Activated T-helper 1 cell treated with anti-CD3 and anti-CD28 coated beads, Interleukin-12 subunit alpha, Interleukin-12 subunit beta, Interleukin-2, Interleukin-4 antibody, amounts not matched to agents 30 ng/mL and 10 ng/mL and 1 ng/mL, durations not matched to agents 14 hours and 24 hours and 36 hours (primary cell): Measurements from ENCODE around the gene SCT. TPM values are rescaled to one million over a fixed set of nuclear protein-coding genes. Genes with fewer than 3 reads are reported as not detected.

Source experiments
- DNase-seq: peaks from one replicate; pipeline ENCODE4 v3.0.0; 2021; ENCODE audit warnings: low spot score
- H3K27ac Mint-ChIP-seq: one replicate; pipeline ENCODE4 v1.8.0; 2021; ENCODE audit warnings: mild to moderate bottlenecking, mixed read lengths
- H3K27me3 Mint-ChIP-seq: one replicate; pipeline ENCODE4 v1.8.0; 2022; ENCODE audit warnings: mild to moderate bottlenecking, moderate library complexity, mixed read lengths; ENCODE audit not compliant: insufficient read depth
- H3K36me3 Mint-ChIP-seq: one replicate; pipeline ENCODE4 v1.8.0; 2021; ENCODE audit warnings: low read depth, mixed read lengths
- H3K4me1 Mint-ChIP-seq: one replicate; pipeline ENCODE4 v1.8.0; 2021; ENCODE audit warnings: low read depth, mixed read lengths
- H3K4me3 Mint-ChIP-seq: one replicate; pipeline ENCODE4 v1.8.0; 2021; ENCODE audit warnings: mild to moderate bottlenecking, moderate library complexity, mixed read lengths
- H3K9me3 Mint-ChIP-seq: one replicate; pipeline ENCODE4 v1.8.0; 2021; ENCODE audit warnings: mixed read lengths
- intact Hi-C: fragments of 100-400 bp; cut with micrococcal nuclease; formaldehyde crosslinking; loops from one replicate; pipeline ENCODE4 v1.15.1; 2024
- total RNA-seq: library from RNA; stranded (reverse); gene quantifications from 2 replicates; pipeline ENCODE4 v1.2.3, GENCODE V29; 2022

The SCT gene
- total RNA-seq, 1 donor from 2014 or later = not detected

DNA sequence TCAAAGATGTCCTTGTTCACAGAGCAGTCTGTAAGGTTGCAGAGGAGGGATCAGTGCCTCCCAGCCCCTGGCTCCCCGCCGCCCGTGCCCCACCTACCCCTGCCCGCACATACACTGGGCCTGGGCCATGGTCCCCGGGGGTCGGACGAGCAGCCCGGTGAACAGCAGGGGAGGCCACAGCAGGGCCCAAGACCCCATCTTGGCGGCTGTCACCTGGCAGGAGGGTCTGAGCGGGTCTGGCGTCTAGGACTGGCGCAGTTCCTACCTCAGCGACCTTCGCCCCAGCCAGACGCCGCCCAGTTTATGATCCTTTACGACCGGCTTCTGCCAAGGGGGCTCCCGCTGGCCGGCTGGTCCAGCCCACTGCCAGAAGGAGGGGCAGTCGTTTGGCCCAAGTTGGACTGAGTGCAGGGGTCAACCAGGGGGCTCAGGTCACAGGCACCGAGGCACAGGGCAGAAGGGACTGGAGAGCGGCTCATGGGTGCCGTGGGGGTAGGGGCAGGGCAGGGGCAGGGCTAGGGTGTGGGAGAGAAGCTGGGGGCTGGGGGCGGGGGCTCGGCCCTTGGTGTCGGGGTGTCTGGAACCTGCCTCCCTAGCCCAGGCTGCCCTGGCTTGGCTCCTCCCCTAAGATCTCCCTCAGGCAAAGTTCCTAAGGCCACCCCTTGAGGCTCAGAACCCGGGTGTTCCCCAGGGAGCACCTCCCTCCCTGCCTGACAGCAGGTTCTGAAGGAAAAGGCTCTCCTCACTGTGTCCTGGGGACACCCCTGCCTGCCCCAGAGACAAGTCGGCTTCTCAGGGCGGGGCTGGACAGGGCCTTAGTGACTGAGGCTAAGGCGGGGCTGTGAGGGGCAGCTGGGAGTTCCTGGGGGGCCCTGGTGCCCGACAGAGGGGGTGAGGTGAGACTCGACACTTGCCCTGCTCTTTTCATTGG is 2.0 kb downstream of the SCT start, which contains the start of gene CDHR5:
CDHR5 (minus strand) TSS at position 251 of the 931 bp plus-strand sequence; CDS start at position 198, 53 bp downstream.
- intact Hi-C loops = no loop called here
- H3K27ac Mint-ChIP-seq = no peak within 1 kb of the TSS
- H3K4me3 Mint-ChIP-seq = no peak within 1 kb of the TSS

GRCh38 chr11:623999-624704 is 2.8 kb downstream of the SCT start:
- Mint-ChIP-seq H3K4me1 (peaks cover 15% of the 10 kb centered on the region), H3K27me3 (peaks cover 20% of the 10 kb centered on the region), H3K9me3 (no peaks in the 10 kb centered on the region), H3K36me3 (peaks cover 10% of the 10 kb centered on the region), H3K4me3 (no peak overlapping the region), H3K27ac (no peak overlapping the region)
- no peak for DNase-seq
- intact Hi-C loops = no loop called here

More for the DNA sequence above, 2.0 kb downstream of the SCT start, which contains the start of gene CDHR5:
- Mint-ChIP-seq H3K9me3 (no peaks in the 10 kb centered on the region), H3K27me3 (peaks cover 20% of the 10 kb centered on the region), H3K4me1 (peaks cover 20% of the 10 kb centered on the region), H3K36me3 (peaks cover 10% of the 10 kb centered on the region)
- no peak for DNase-seq

DNA sequence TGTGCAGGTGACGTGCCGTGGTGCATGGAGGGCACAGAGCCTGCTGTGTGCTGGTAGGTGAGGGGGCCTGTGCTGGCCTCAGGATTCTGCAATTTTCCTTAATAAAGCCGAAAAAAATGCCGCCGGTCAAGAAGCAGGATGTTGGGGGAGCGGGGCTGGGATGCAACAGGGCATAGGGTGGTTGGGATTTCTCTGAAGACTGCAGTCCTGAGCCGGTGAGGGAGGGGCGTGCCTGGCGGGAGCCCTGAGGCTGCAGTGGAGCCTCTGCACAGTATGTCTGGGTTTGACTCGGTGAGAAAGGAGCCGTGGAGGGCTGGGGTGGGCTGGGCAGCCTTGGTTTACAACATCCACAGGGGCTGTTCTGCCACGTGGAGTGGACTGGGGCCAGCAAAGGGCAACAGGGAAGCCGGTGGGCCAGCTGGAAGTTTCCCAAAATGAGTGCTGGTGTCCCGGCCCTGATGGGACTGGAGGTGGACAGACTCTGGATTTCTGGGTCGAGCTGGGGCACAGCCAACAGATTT is 3.6 kb downstream of the SCT start:
- peaks cover 15% of the 10 kb centered on the region for H3K27me3 Mint-ChIP-seq
- no peak overlapping the region for H3K4me3 Mint-ChIP-seq
- DNase-seq = no peak
- H3K9me3 Mint-ChIP-seq = no peaks in the 10 kb centered on the region
- intact Hi-C loops = no loop called here
- no peak overlapping the region for H3K27ac Mint-ChIP-seq
- peaks cover 8% of the 10 kb centered on the region for H3K36me3 Mint-ChIP-seq
- peaks cover 7% of the 10 kb centered on the region for H3K4me1 Mint-ChIP-seq

DNA sequence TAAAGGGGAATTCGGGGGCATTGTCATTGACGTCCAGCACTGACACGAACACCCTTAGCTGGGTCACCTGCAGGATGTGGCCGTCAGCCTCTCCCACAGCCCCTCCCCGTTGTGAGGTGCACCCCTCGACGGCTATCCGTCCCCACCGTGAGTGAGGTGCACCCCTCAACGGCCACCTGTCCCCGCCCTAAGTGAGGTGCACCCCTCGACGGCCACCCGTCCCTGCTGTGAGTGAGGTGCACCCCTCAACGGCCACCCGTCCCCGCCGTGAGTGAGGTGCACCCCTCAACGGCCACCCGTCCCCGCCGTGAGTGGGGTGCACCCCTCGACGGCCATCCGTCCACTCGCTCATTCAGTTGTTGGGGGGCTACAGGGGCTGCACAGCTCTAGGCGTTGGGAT is 5.1 kb downstream of the SCT start:
- no peak for DNase-seq
- H3K4me1 Mint-ChIP-seq = no peaks in the 10 kb centered on the region
- no peak overlapping the region for H3K4me3 Mint-ChIP-seq
- no peaks in the 10 kb centered on the region for H3K36me3 Mint-ChIP-seq
- H3K9me3 Mint-ChIP-seq = no peaks in the 10 kb centered on the region
- peaks cover 6% of the 10 kb centered on the region for H3K27me3 Mint-ChIP-seq
- intact Hi-C loops = no loop called here
- H3K27ac Mint-ChIP-seq = no peak overlapping the region

GRCh38 chr11:620935-621814 is 5.8 kb downstream of the SCT start:
- H3K27me3 Mint-ChIP-seq = peaks cover 6% of the 10 kb centered on the region
- intact Hi-C loops = no loop called here
- H3K4me3 Mint-ChIP-seq = no peak overlapping the region
- H3K4me1 Mint-ChIP-seq = no peaks in the 10 kb centered on the region
- no peaks in the 10 kb centered on the region for H3K9me3 Mint-ChIP-seq
- no peaks in the 10 kb centered on the region for H3K36me3 Mint-ChIP-seq
- DNase-seq = no peak
- no peak overlapping the region for H3K27ac Mint-ChIP-seq

DNA sequence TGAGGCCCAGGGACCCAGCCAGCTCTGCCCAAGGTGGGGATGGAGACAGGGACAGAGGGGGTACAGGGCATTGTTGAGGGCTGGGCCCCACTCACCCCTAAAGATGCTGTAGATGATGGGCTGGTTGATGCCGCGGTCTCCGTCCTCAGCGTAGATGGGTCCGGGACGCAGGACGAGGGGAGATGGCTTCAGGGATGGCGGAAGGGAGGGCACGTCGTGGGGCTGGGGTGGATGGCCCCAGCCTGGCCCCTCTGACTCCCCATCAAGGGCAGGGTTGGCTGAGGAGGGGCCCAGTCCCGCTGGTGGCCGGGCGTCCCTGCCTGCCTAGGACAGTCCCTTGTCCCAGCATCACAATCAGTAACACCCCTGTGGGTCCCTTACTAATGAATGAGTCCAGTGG is 6.8 kb downstream of the SCT start:
- no peak for DNase-seq
- Mint-ChIP-seq H3K27me3 (no peaks in the 10 kb centered on the region), H3K4me3 (no peak overlapping the region), H3K4me1 (no peaks in the 10 kb centered on the region), H3K27ac (no peak overlapping the region), H3K9me3 (no peaks in the 10 kb centered on the region), H3K36me3 (no peaks in the 10 kb centered on the region)
- intact Hi-C loops = no loop called here

DNA sequence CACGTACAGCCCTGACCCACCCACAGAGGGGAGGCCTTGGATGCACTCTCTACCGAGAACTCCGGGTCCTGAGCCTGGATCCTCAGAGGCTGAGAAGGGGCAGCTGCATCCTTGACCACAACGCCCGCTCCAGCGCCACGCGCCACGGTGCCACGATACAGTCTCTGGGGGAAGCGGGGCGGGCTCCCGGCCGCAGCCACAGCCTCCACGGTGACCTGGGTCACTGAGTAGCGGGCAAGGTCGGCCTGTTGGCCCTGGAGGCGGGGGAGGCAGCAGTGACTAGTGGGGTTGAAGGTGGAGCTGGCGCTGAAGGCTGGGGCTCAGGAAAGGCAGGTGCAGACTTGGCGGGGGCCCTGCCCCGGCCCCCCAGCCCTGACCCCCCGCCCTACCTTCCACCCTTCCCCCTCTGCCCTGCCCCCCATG is 7.3 kb downstream of the SCT start:
- no peak for DNase-seq
- Mint-ChIP-seq H3K9me3 (no peaks in the 10 kb centered on the region), H3K27ac (no peak overlapping the region), H3K4me1 (no peaks in the 10 kb centered on the region), H3K4me3 (no peak overlapping the region), H3K36me3 (no peaks in the 10 kb centered on the region), H3K27me3 (no peaks in the 10 kb centered on the region)
- intact Hi-C loops = loop anchor here (5.0 kb wide), 1 partner anchor 178 kb away; the partner anchor contains the start of gene SLC25A22

DNA sequence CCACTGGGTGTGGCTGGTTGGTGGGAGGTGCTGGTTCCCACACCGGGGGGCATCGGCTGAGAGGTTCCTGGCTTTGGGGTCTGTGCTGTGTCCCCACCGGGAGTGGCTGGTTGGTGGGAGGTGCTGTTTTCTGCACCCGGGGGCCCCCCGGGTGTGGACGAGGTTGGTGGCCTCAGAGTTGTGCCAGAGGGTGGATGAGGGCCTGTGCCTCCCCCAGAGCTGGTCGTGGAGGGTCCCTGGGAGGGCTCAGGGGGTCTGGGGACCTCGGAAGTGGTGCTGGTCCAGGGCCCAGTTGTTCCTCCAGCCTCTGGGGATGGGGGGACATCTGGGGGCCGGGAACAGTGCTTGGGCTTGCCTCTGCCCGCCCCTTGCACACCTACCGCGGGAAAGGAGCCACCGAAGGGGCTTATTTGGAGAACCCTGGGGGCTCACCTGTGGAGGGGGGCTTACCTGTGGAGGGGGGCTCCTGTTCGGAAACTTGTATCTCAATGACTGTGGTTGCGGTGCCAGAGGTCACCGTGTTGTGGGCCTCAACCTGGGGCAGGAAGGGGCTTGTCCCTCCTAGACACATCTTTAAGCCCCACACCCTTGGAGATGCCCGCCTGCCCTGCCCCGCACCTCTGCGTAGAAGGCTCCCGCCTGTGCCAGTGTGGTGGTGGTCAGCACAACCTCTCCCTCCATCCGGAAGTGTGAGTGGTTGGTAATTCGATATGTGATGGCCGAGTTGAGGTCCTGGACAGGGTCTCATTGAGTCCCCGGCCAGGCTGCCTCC is 7.9 kb downstream of the SCT start:
- intact Hi-C loops = loop anchor here (5.0 kb wide), 1 partner anchor 178 kb away; the partner anchor contains the start of gene SLC25A22
- no peaks in the 10 kb centered on the region for H3K4me1 Mint-ChIP-seq
- no peak for DNase-seq
- peaks cover 6% of the 10 kb centered on the region for H3K36me3 Mint-ChIP-seq
- no peak overlapping the region for H3K4me3 Mint-ChIP-seq
- no peaks in the 10 kb centered on the region for H3K27me3 Mint-ChIP-seq
- H3K27ac Mint-ChIP-seq = no peak overlapping the region
- no peaks in the 10 kb centered on the region for H3K9me3 Mint-ChIP-seq

DNA sequence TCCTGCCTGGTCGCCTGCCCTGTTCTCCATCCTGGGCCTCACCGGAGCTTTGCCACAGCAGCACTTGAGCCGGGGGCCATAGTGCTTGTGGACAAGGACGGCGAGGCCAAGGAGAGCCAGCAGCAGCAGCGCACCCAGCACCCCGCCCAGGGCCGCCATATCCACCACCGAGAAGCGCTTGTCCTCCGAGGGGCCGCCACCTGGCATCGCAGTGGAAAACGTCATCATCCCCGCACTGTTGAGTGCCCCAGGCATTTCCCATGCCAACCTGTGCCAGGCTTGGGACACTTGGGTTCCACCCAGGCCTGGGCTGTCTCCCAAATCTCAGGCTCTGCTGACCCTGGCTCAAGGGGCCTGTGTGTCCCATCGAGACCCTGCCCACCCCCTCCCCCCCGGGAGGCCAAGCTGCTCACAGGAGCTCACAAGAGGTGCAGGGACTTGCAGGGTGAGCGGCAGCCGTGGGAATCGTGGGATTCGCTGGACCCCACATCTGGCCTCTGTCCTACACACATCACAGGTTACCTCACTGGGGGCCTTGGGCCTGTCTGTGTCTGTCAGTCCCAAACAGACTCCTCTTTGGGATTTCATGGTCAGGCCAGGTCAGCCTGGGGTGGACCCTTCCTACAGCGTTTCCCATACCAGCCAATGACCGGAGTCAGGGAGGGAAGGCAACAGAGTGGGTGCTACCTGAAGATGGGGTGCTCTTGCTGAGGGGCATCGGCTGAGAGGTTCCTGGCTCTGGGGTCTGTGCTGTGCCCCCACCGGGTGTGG is 8.9 kb downstream of the SCT start:
- H3K36me3 Mint-ChIP-seq = peaks cover 6% of the 10 kb centered on the region
- no peak for DNase-seq
- no peaks in the 10 kb centered on the region for H3K27me3 Mint-ChIP-seq
- intact Hi-C loops = loop anchor here (5.0 kb wide), 1 partner anchor 179 kb away; the partner anchor contains the start of gene SLC25A22
- no peaks in the 10 kb centered on the region for H3K9me3 Mint-ChIP-seq
- no peaks in the 10 kb centered on the region for H3K4me1 Mint-ChIP-seq
- no peak overlapping the region for H3K27ac Mint-ChIP-seq
- no peak overlapping the region for H3K4me3 Mint-ChIP-seq

- H3K4me1 Mint-ChIP-seq = peaks cover 1% of the 10 kb centered on the region
- H3K27me3 Mint-ChIP-seq = no peaks in the 10 kb centered on the region
- no peak overlapping the region for H3K27ac Mint-ChIP-seq
Measured at GRCh38 chr11:617199-617911, 9.6 kb downstream of the SCT start.

More at GRCh38 chr11:617199-617911, 9.6 kb downstream of the SCT start:
- Mint-ChIP-seq H3K9me3 (no peaks in the 10 kb centered on the region), H3K36me3 (peaks cover 6% of the 10 kb centered on the region), H3K4me3 (no peak overlapping the region)
- intact Hi-C loops = loop anchor here (5.0 kb wide), 1 partner anchor 180 kb away; the partner anchor contains the start of gene SLC25A22
- no peak for DNase-seq
